Activated naive CD4-positive, alpha-beta T cell treated with Interleukin-2 at 50 U/mL for 16 hours (primary cell): ENCODE data around the gene KLHL20.
"Not testable (repeated sequence)": the region's sequence is repeated elsewhere in the genome, so short reads cannot be mapped to it uniquely, and the experiment has no call there.

Experiments
- DNase-seq: peaks from one replicate; pipeline ENCODE4 v3.0.0-alpha.2; 2020

Gene KLHL20

GRCh38 chr1:173758110-173758509 lies 43.3 kb downstream of the KLHL20 start:
- no peak for DNase-seq

- no peak for DNase-seq
Observed at GRCh38 chr1:173758980-173759379, 44.2 kb downstream of the KLHL20 start.

- DNase-seq: not testable (repeated sequence)
Observed at GRCh38 chr1:173764331-173764730, 49.5 kb downstream of the KLHL20 start.

GRCh38 chr1:173768206-173768605 lies 53.4 kb downstream of the KLHL20 start:
- DNase-seq: no peak

GRCh38 chr1:173768827-173769226 lies 54.0 kb downstream of the KLHL20 start:
- no peak for DNase-seq

- peak; percentile 34 for DNase-seq
Observed at GRCh38 chr1:173770330-173770729, 55.5 kb downstream of the KLHL20 start.

- no peak for DNase-seq
Observed at GRCh38 chr1:173771560-173771959, 56.8 kb downstream of the KLHL20 start.

- DNase-seq: no peak
Observed at GRCh38 chr1:173775578-173776226, 60.9 kb downstream of the KLHL20 start.

GRCh38 chr1:173779936-173780335 lies 65.2 kb downstream of the KLHL20 start:
- no peak for DNase-seq

- DNase-seq: no peak
Observed at GRCh38 chr1:173784997-173785396, 70.2 kb downstream of the KLHL20 start.

- no peak for DNase-seq
Observed at GRCh38 chr1:173789841-173790240, 75.1 kb downstream of the KLHL20 start.

GRCh38 chr1:173798078-173798477 lies 83.3 kb downstream of the KLHL20 start:
- no peak for DNase-seq

- DNase-seq: not testable (repeated sequence)
Observed at GRCh38 chr1:173799995-173800394, 85.2 kb downstream of the KLHL20 start.

- no peak for DNase-seq
Observed at GRCh38 chr1:173802961-173803360, 88.2 kb downstream of the KLHL20 start.

GRCh38 chr1:173813654-173814053 lies 98.9 kb downstream of the KLHL20 start:
- DNase-seq: not testable (repeated sequence)

- DNase-seq: no peak
Observed at GRCh38 chr1:173818459-173818858, 103.7 kb downstream of the KLHL20 start.

- DNase-seq: no peak
Observed at GRCh38 chr1:173821680-173822079, 106.9 kb downstream of the KLHL20 start.

- no peak for DNase-seq
Observed at GRCh38 chr1:173823781-173824314, 109.1 kb downstream of the KLHL20 start.

GRCh38 chr1:173824315-173825081 lies 109.7 kb downstream of the KLHL20 start, which contains the start of the genes CENPL and DARS2:
CENPL (minus strand) TSS chr1:173824883; CDS start chr1:173811299, 13,584 bp downstream.
DARS2 (plus strand) TSS chr1:173824673; CDS start chr1:173825230, 557 bp downstream.
- DNase-seq: peak; percentile 92

- no peak for DNase-seq
Observed at GRCh38 chr1:173827611-173828010, 112.8 kb downstream of the KLHL20 start.

GRCh38 chr1:173832748-173833147 lies 118.0 kb downstream of the KLHL20 start:
- DNase-seq: no peak
